DND-41 (cell line): ENCODE data around the gene PHACTR4.

Experiments
- ATAC-seq: fragments of 200-7000 bp; cut with Tn5 transposase; 3 replicates; pipeline ENCODE4 v1.9.1; 2021; ENCODE audit warnings: low read depth; ENCODE audit not compliant: insufficient read depth
- DNase-seq: peaks from one replicate; pipeline ENCODE4 v3.0.0-alpha.2; 2020
- H2AFZ ChIP-seq: 2 replicates; pipeline ENCODE4 v1.6.0; 2012; ENCODE audit warnings: low read depth, low read length
- H3K27ac ChIP-seq: 2 replicates; pipeline ENCODE4 v1.5.1; 2012; ENCODE audit warnings: low read length, inconsistent platforms
- H3K27me3 ChIP-seq: fragments of 200-600 bp; sonication (generic); 2 replicates; pipeline ENCODE4 v1.6.0; 2012; ENCODE audit warnings: low read length, mild to moderate bottlenecking, inconsistent platforms; ENCODE audit not compliant: insufficient read depth, poor library complexity
- H3K36me3 ChIP-seq: 2 replicates; pipeline ENCODE4 v1.5.1; 2012; ENCODE audit warnings: low read length, inconsistent platforms; ENCODE audit not compliant: insufficient read depth
- H3K4me1 ChIP-seq: 2 replicates; pipeline ENCODE4 v1.5.1; 2012; ENCODE audit warnings: mild to moderate bottlenecking, low read length; ENCODE audit not compliant: insufficient read depth
- H3K4me2 ChIP-seq: 2 replicates; pipeline ENCODE4 v1.6.0; 2012; ENCODE audit warnings: mild to moderate bottlenecking, moderate library complexity, low read length, inconsistent platforms; ENCODE audit not compliant: insufficient read depth
- H3K4me3 ChIP-seq, 2 experiments: fragments of 200-600 bp in 1 of 2; shearing (Covaris generic) in 1 of 2; 2 replicates each; pipeline ENCODE4 v1.5.1; 2012 to 2016; ENCODE audit warnings: inconsistent platforms in 2 of 2, low read length in 2 of 2, mild to moderate bottlenecking in 2 of 2, low read depth in 1 of 2, moderate library complexity in 1 of 2
- H3K79me2 ChIP-seq: 2 replicates; pipeline ENCODE4 v1.6.0; 2012; ENCODE audit warnings: low read length, inconsistent platforms; ENCODE audit not compliant: insufficient read depth
- H3K9ac ChIP-seq: 2 replicates; pipeline ENCODE4 v1.6.0; 2012; ENCODE audit warnings: low read depth, mild to moderate bottlenecking, inconsistent platforms, low read length, moderate library complexity
- H3K9me3 ChIP-seq: 2 replicates; pipeline ENCODE4 v1.5.1; 2012; ENCODE audit warnings: low read length, moderate library complexity, mild to moderate bottlenecking, inconsistent platforms; ENCODE audit not compliant: insufficient read depth, severe bottlenecking
- H4K20me1 ChIP-seq: 2 replicates; pipeline ENCODE4 v1.6.0; 2012; ENCODE audit warnings: low read length; ENCODE audit not compliant: insufficient read depth
- CTCF ChIP-seq: IDR thresholded peaks from 2 replicates; pipeline ENCODE4 v1.5.1; 2012; ENCODE audit warnings: borderline replicate concordance, low read length, moderate library complexity, mild to moderate bottlenecking; ENCODE audit not compliant: poor library complexity, severe bottlenecking; ENCODE audit errors: extremely low read depth
- EZH2 ChIP-seq: IDR thresholded peaks from 3 replicates; pipeline ENCODE4 v1.6.1; 2012; ENCODE audit warnings: borderline replicate concordance, low read depth, mild to moderate bottlenecking, moderate library complexity, low read length, inconsistent platforms; ENCODE audit not compliant: severe bottlenecking

PHACTR4 gene

DNA sequence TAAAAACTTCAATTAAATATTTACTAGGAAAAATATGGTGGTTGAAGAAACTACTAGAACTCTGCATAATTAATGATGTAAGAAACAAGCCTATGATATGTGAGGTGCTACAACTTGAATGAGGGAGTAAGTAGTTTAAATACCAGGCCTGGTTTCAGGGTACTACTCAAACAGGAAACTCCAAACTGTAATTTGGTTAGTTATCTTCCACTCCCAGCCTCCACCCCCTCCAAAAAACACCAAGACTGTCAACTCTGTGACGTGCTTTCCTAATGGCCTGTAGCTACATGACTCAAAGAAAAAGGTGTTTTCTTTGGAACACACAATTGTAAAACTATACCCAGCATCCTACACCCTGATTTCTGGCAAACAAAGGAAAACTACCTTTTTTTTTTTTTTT is 80.4 kb downstream of the PHACTR4 start:
- Histone ChIP-seq H3K27me3 (no peaks in the 10 kb centered on the region), H3K4me3 (no peak overlapping the region), H2AFZ (no peak overlapping the region), H3K9ac (no peak overlapping the region), H3K4me1 (peaks cover 6% of the 10 kb centered on the region), H3K4me2 (no peak overlapping the region), H3K79me2 (peaks cover 45% of the 10 kb centered on the region), H4K20me1 (peaks cover 7% of the 10 kb centered on the region; the same call in 1 of the 2 replicates), H3K9me3 (no peaks in the 10 kb centered on the region), H3K36me3 (no peaks in the 10 kb centered on the region), H3K27ac (no peak overlapping the region)
- DNase-seq: peak; percentile 40
- TF ChIP-seq CTCF (no peak), EZH2 (no peak)
- ATAC-seq: peak; percentile 72

DNA sequence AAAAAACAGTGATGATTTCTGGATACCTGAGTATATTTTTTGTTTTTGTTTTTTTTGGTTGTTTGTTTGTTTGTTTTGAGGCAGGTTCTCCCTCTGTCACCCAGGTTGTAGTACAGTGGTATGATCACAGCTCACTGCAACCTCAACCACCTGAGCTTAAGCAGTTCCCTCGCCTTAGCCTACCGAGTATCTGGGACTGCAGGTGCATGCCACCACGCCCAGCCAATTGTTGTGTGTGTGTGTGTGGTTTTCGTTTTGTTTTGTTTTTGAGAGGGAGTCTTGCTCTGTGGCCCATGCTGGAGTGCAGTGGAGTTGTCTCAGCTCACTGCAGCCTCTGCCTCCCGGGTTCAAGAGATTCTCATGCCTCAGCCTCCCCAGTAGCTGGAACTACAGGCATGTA is 81.0 kb downstream of the PHACTR4 start:
- ATAC-seq (no peak), DNase-seq (no peak)
- no peak for TF ChIP-seq CTCF
- TF ChIP-seq EZH2: no peak
- no peak overlapping the region for H3K4me2 ChIP-seq
- no peaks in the 10 kb centered on the region for H3K27me3 ChIP-seq
- no peak overlapping the region for H2AFZ ChIP-seq
- H3K79me2 ChIP-seq: peaks cover 44% of the 10 kb centered on the region
- peaks cover 9% of the 10 kb centered on the region for H3K4me1 ChIP-seq
- H3K36me3 ChIP-seq: no peaks in the 10 kb centered on the region
- no peak overlapping the region for H3K4me3 ChIP-seq
- no peak overlapping the region for H3K27ac ChIP-seq
- H3K9me3 ChIP-seq: no peaks in the 10 kb centered on the region
- H3K9ac ChIP-seq: no peak overlapping the region
- H4K20me1 ChIP-seq: peaks cover 7% of the 10 kb centered on the region; the same call in 1 of the 2 replicates

DNA sequence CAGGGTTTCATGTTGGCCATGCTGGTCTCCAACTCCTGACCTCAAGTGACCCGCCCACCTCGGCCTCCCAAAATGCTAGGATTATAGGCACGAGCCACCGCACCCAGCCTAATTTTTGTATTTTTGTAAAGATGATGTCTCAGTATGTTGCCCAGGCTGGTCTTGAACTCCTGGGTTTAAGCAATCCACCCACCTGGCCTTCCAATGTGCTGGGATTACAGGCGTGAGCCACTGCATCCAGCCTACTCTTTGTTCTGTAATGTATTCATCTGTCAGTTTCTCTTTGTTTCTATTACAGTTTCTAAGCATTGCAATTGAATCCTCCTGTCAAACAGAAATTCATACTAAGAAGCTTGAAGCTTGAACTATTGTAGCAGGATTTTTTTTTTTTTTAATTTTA is 81.5 kb downstream of the PHACTR4 start:
- no peak overlapping the region for H3K4me3 ChIP-seq
- H4K20me1 ChIP-seq: peaks cover 7% of the 10 kb centered on the region; the same call in 1 of the 2 replicates
- no peak overlapping the region for H3K4me2 ChIP-seq
- H3K27ac ChIP-seq: no peak overlapping the region
- H3K9ac ChIP-seq: no peak overlapping the region
- H3K36me3 ChIP-seq: no peaks in the 10 kb centered on the region
- no peaks in the 10 kb centered on the region for H3K9me3 ChIP-seq
- TF ChIP-seq EZH2: no peak
- DNase-seq (no peak), ATAC-seq (no peak)
- no peak overlapping the region for H2AFZ ChIP-seq
- H3K79me2 ChIP-seq: peaks cover 40% of the 10 kb centered on the region
- peaks cover 12% of the 10 kb centered on the region for H3K4me1 ChIP-seq
- H3K27me3 ChIP-seq: no peaks in the 10 kb centered on the region

DNA sequence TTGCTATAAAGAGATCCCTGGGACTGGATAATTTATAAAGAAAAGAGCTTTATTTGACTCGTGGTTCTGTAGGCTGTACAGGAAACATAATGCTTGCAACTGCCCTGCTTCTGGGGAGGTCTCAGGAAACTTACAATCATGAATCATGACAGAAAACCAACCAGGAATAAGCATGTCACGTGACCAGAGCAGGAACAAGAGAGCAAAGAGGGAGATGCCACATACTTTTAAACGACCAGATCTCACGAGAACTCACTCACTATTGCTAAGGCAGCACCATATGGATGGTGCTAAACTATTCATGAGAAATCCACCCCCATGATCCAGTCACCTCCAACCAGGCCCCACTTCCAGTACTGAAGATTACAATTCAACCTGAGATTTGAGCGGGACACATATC is 86.5 kb downstream of the PHACTR4 start:
- H3K27ac ChIP-seq: 0 out of 2 replicates have a peak overlapping the region, but pooled peaks have one; percentile 22
- peaks cover 10% of the 10 kb centered on the region for H3K4me1 ChIP-seq
- H3K27me3 ChIP-seq: no peaks in the 10 kb centered on the region
- TF ChIP-seq CTCF (no peak), EZH2 (no peak)
- peaks cover 27% of the 10 kb centered on the region for H3K36me3 ChIP-seq
- peaks cover 4% of the 10 kb centered on the region; the same call in 1 of the 2 replicates for H4K20me1 ChIP-seq
- ATAC-seq (peak; percentile 74), DNase-seq (peak; percentile 16)
- H2AFZ ChIP-seq: no peak overlapping the region
- H3K9ac ChIP-seq: no peak overlapping the region; the same call in 1 of the 2 replicates
- peaks cover 19% of the 10 kb centered on the region for H3K79me2 ChIP-seq
- no peak overlapping the region for H3K4me2 ChIP-seq
- no peaks in the 10 kb centered on the region for H3K9me3 ChIP-seq
- no peak overlapping the region for H3K4me3 ChIP-seq
